Raji (cell line): ENCODE measurements around the gene HACD3.

Experiments used
- POLR2A ChIP-seq: IDR thresholded peaks from 2 replicates; pipeline ENCODE4 v1.6.1; 2011; ENCODE audit warnings: low read depth, low read length, control low read depth; ENCODE audit not compliant: insufficient read depth

HACD3 gene

GRCh38 chr15:65577129-65577996 is 47.1 kb downstream of the HACD3 start:
- TF ChIP-seq POLR2A = no peak

- no peak for TF ChIP-seq POLR2A
Measured at GRCh38 chr15:65578904-65579728, 48.9 kb downstream of the HACD3 start.

- TF ChIP-seq POLR2A = no peak
Measured at GRCh38 chr15:65579762-65580161, 49.5 kb downstream of the HACD3 start.

GRCh38 chr15:65580287-65580686 is 50.0 kb downstream of the HACD3 start:
- TF ChIP-seq POLR2A = no peak

GRCh38 chr15:65583701-65584100 is 53.4 kb downstream of the HACD3 start:
- no peak for TF ChIP-seq POLR2A

GRCh38 chr15:65584241-65584640 is 54.0 kb downstream of the HACD3 start:
- TF ChIP-seq POLR2A = no peak

GRCh38 chr15:65587094-65587493 is 56.8 kb downstream of the HACD3 start:
- no peak for TF ChIP-seq POLR2A

GRCh38 chr15:65595960-65596359 is 65.7 kb downstream of the HACD3 start:
- TF ChIP-seq POLR2A = no peak

GRCh38 chr15:65598468-65598867 is 68.2 kb downstream of the HACD3 start:
- TF ChIP-seq POLR2A = no peak

- TF ChIP-seq POLR2A = no peak
Measured at GRCh38 chr15:65599677-65600076, 69.4 kb downstream of the HACD3 start.

- TF ChIP-seq POLR2A = no peak
Measured at GRCh38 chr15:65603134-65603533, 72.9 kb downstream of the HACD3 start.

- no peak for TF ChIP-seq POLR2A
Measured at GRCh38 chr15:65603559-65603958, 73.3 kb downstream of the HACD3 start.

GRCh38 chr15:65610871-65611718 is 80.8 kb downstream of the HACD3 start, which contains the start of gene INTS14:
INTS14 (minus strand) TSS chr15:65611131; CDS start chr15:65607380, 3,751 bp downstream.
- TF ChIP-seq POLR2A = peak; percentile 96

- TF ChIP-seq POLR2A = no peak
Measured at GRCh38 chr15:65611888-65612615, 81.8 kb downstream of the HACD3 start.
